ENCODE measurements around the gene GPAT2. TPM values are rescaled to one million over a fixed set of nuclear protein-coding genes. Genes with fewer than 3 reads are reported as not detected.
"Not testable (repeated sequence)": the region's sequence is repeated elsewhere in the genome, so short reads cannot be mapped to it uniquely, and the experiment has no call there.

GPAT2 gene
- total RNA-seq, 2 donors from 2014 or later: 1.8 to 3.9 TPM

- not testable (repeated sequence) for H3K36me3 ChIP-seq
- peak overlapping the region; percentile 21 to 40 for H3K27ac ChIP-seq
These were observed 23.6 kb downstream of the GPAT2 start for GRCh38 chr2:96011129-96011455.

GRCh38 chr2:96010320-96011128, 24.2 kb downstream of the GPAT2 start:
- not testable (repeated sequence) for H3K9me3 ChIP-seq, H3K27me3 ChIP-seq, H3K36me3 ChIP-seq
- peak; percentile 97 for DNase-seq (ENCODE audit: low spot score)
- peaks cover 0 to 10% of the 10 kb centered on the region in 2 donors for H3K4me1 ChIP-seq
- H3K27ac ChIP-seq: peak overlapping the region; percentile 73 to 90
- peak overlapping the region; percentile 35 to 60 for H3K4me3 ChIP-seq

More at GRCh38 chr2:96011129-96011455, 23.6 kb downstream of the GPAT2 start:
- peak in 1 of 2 donors; percentile 37 for TF ChIP-seq CTCF (IDR thresholded peaks at IDR 0.05)
- H3K9me3 ChIP-seq; DNase-seq (ENCODE audit: low spot score); H3K4me3 ChIP-seq; H3K27me3 ChIP-seq: not testable (repeated sequence)
- H3K4me1 ChIP-seq: peaks cover 0 to 10% of the 10 kb centered on the region in 2 donors

GRCh38 chr2:96009833-96010232, 24.9 kb downstream of the GPAT2 start:
- not testable (repeated sequence) for H3K9me3 ChIP-seq; H3K36me3 ChIP-seq; DNase-seq (ENCODE audit: low spot score); H3K27me3 ChIP-seq
- Histone ChIP-seq H3K4me1 (peaks cover 0 to 10% of the 10 kb centered on the region in 2 donors), H3K4me3 (peak overlapping the region; percentile 35 to 60), H3K27ac (peak overlapping the region; percentile 73 to 90)

- H3K9me3 ChIP-seq; H3K36me3 ChIP-seq; H3K27me3 ChIP-seq; H3K4me3 ChIP-seq; DNase-seq (ENCODE audit: low spot score); H3K27ac ChIP-seq: not testable (repeated sequence)
- peaks cover 0 to 10% of the 10 kb centered on the region in 2 donors for H3K4me1 ChIP-seq
These were observed 26.7 kb downstream of the GPAT2 start for GRCh38 chr2:96008051-96008450.

- H3K4me1 ChIP-seq; H3K9me3 ChIP-seq; H3K36me3 ChIP-seq; H3K4me3 ChIP-seq; H3K27me3 ChIP-seq; H3K27ac ChIP-seq; DNase-seq (ENCODE audit: low spot score): not testable (repeated sequence)
These were observed 28.5 kb downstream of the GPAT2 start for GRCh38 chr2:96006248-96006647.

GRCh38 chr2:95992520-95993272, 42.0 kb downstream of the GPAT2 start:
- not testable (repeated sequence) for H3K4me1 ChIP-seq, H3K27me3 ChIP-seq, H3K36me3 ChIP-seq, H3K9me3 ChIP-seq
- peak; percentile 81 for DNase-seq (ENCODE audit: low spot score)
- peak; percentile 77 to 86 for TF ChIP-seq CTCF (IDR thresholded peaks at IDR 0.05)
- Histone ChIP-seq H3K27ac (peak overlapping the region; percentile 87 to 90), H3K4me3 (peak overlapping the region; percentile 44 to 71)

- H3K27ac ChIP-seq: peak overlapping the region; percentile 87 to 90
- not testable (repeated sequence) for DNase-seq (ENCODE audit: low spot score)
These were observed 42.6 kb downstream of the GPAT2 start for GRCh38 chr2:95992102-95992501.

GRCh38 chr2:95991351-95992094, 43.2 kb downstream of the GPAT2 start, which contains the start of gene ANKRD36C:
TSS of gene ANKRD36C (minus strand) at chr2:95991824. CDS start at chr2:95991708, 116 bp downstream.
- H3K36me3 ChIP-seq; H3K27me3 ChIP-seq; H3K4me1 ChIP-seq; H3K9me3 ChIP-seq; DNase-seq (ENCODE audit: low spot score): not testable (repeated sequence)
- peak within 1 kb of the TSS; percentile 62 to 71 for H3K4me3 ChIP-seq
- peak within 1 kb of the TSS; percentile 87 to 90 for H3K27ac ChIP-seq

More at GRCh38 chr2:95992102-95992501, 42.6 kb downstream of the GPAT2 start:
- H3K4me3 ChIP-seq: peak overlapping the region; percentile 44 to 71
- not testable (repeated sequence) for H3K9me3 ChIP-seq, H3K27me3 ChIP-seq, H3K4me1 ChIP-seq, H3K36me3 ChIP-seq

- H3K4me3 ChIP-seq: peak overlapping the region in 1 of 2 donors; percentile 71
- not testable (repeated sequence) for H3K27me3 ChIP-seq; DNase-seq (ENCODE audit: low spot score); H3K27ac ChIP-seq; H3K9me3 ChIP-seq; H3K36me3 ChIP-seq; H3K4me1 ChIP-seq
These were observed 43.8 kb downstream of the GPAT2 start for GRCh38 chr2:95990884-95991283.
